Loucy (cell line): ENCODE data around the gene SAMD8.
"Not testable (repeated sequence)": the region's sequence is repeated elsewhere in the genome, so short reads cannot be mapped to it uniquely, and the experiment has no call there.

Experiments used
- H2AFZ ChIP-seq: fragments of 200-600 bp; sonication (generic); 2 replicates; pipeline ENCODE4 v1.6.0; 2016; ENCODE audit warnings: antibody characterized with exemption, mild to moderate bottlenecking, low read length, moderate library complexity
- H3F3A ChIP-seq: fragments of 200-600 bp; 2 replicates; pipeline ENCODE4 v1.6.0; 2016; ENCODE audit warnings: antibody characterized with exemption, low read depth, mild to moderate bottlenecking
- H3K27me3 ChIP-seq: fragments of 200-600 bp; sonication (generic); 2 replicates; pipeline ENCODE4 v1.6.1; 2014; ENCODE audit warnings: low read length, mild to moderate bottlenecking; ENCODE audit not compliant: insufficient read depth, poor library complexity, severe bottlenecking
- H3K36me3 ChIP-seq: fragments of 200-600 bp; sonication (generic); 2 replicates; pipeline ENCODE4 v1.6.1; 2016; ENCODE audit warnings: low read length; ENCODE audit not compliant: insufficient read depth
- H3K4me1 ChIP-seq: fragments of 200-600 bp; sonication (generic); 2 replicates; pipeline ENCODE4 v1.5.1; 2014; ENCODE audit warnings: low read length, mild to moderate bottlenecking; ENCODE audit not compliant: insufficient read depth, poor library complexity, severe bottlenecking
- H3K4me2 ChIP-seq: fragments of 200-600 bp; sonication (generic); 2 replicates; pipeline ENCODE4 v1.6.0; 2014; ENCODE audit warnings: antibody characterized with exemption, low read length, low read depth, mild to moderate bottlenecking; ENCODE audit not compliant: poor library complexity, severe bottlenecking
- H3K4me3 ChIP-seq: fragments of 200-600 bp; sonication (generic); 2 replicates; pipeline ENCODE4 v1.5.1; 2014; ENCODE audit warnings: low read length, mild to moderate bottlenecking, mixed read lengths; ENCODE audit not compliant: poor library complexity, severe bottlenecking
- H3K79me2 ChIP-seq: fragments of 200-600 bp; sonication (generic); 2 replicates; pipeline ENCODE4 v1.6.1; 2014; ENCODE audit warnings: low read length; ENCODE audit not compliant: insufficient read depth
- H3K9ac ChIP-seq: fragments of 200-600 bp; sonication (generic); 2 replicates; pipeline ENCODE4 v1.6.0; 2014; ENCODE audit warnings: mild to moderate bottlenecking, low read depth, low read length, moderate library complexity; ENCODE audit not compliant: poor library complexity, severe bottlenecking
- H3K9me2 ChIP-seq: fragments of 200-600 bp; sonication (generic); replicated peaks from 2 replicates; pipeline ENCODE4 v1.6.1; 2016; ENCODE audit warnings: low read depth, low read length, mixed read lengths
- H3K9me3 ChIP-seq: fragments of 200-600 bp; sonication (generic); 2 replicates; pipeline ENCODE4 v1.6.1; 2014; ENCODE audit warnings: mild to moderate bottlenecking, antibody characterized with exemption, low read length, low read depth; ENCODE audit not compliant: insufficient read depth
- H4K20me1 ChIP-seq: fragments of 200-600 bp; sonication (generic); 2 replicates; pipeline ENCODE4 v1.6.0; 2014; ENCODE audit warnings: antibody characterized with exemption, low read length, mild to moderate bottlenecking; ENCODE audit not compliant: insufficient read depth, poor library complexity, severe bottlenecking
- CTCF ChIP-seq: fragments of 200-600 bp; sonication (generic); conservative IDR thresholded peaks from 2 replicates; pipeline ENCODE4 v1.5.1; 2014; ENCODE audit warnings: mild to moderate bottlenecking, antibody characterized with exemption, low read length
- EZH2phosphoT487 ChIP-seq: fragments of 200-600 bp; IDR thresholded peaks from 2 replicates; pipeline ENCODE4 v1.6.1; 2018; ENCODE audit warnings: antibody characterized with exemption, mild to moderate bottlenecking, moderate library complexity, borderline replicate concordance

The SAMD8 gene

GRCh38 chr10:75117995-75118394 lies 6.5 kb downstream of the SAMD8 start:
- H3K9me3 ChIP-seq = no peaks in the 10 kb centered on the region
- H3K36me3 ChIP-seq = no peaks in the 10 kb centered on the region
- peaks cover 19% of the 10 kb centered on the region for H4K20me1 ChIP-seq
- no peak overlapping the region for H3K4me3 ChIP-seq
- H3K4me2 ChIP-seq = no peak overlapping the region
- H3K27me3 ChIP-seq = no peaks in the 10 kb centered on the region
- peaks cover 24% of the 10 kb centered on the region for H3K4me1 ChIP-seq
- no peak overlapping the region for H3K9ac ChIP-seq
- no peak overlapping the region for H2AFZ ChIP-seq
- peaks cover 70% of the 10 kb centered on the region for H3K79me2 ChIP-seq
- TF ChIP-seq CTCF (no peak), EZH2phosphoT487 (no peak)
- H3K9me2 ChIP-seq = no peaks in the 10 kb centered on the region
- H3F3A ChIP-seq = peaks cover under 1% of the 10 kb centered on the region; the same call in 1 of the 2 replicates

GRCh38 chr10:75119444-75120066 lies 8.1 kb downstream of the SAMD8 start:
- not testable (repeated sequence) for H3K4me3 ChIP-seq, H4K20me1 ChIP-seq, H2AFZ ChIP-seq, H3K27me3 ChIP-seq, H3K9me3 ChIP-seq, H3K9ac ChIP-seq, H3K4me1 ChIP-seq, H3K4me2 ChIP-seq, H3K36me3 ChIP-seq, H3F3A ChIP-seq, H3K9me2 ChIP-seq
- H3K79me2 ChIP-seq = peaks cover 63% of the 10 kb centered on the region

GRCh38 chr10:75121322-75121721 lies 9.9 kb downstream of the SAMD8 start:
- peaks cover 58% of the 10 kb centered on the region for H3K79me2 ChIP-seq
- H2AFZ ChIP-seq = no peak overlapping the region
- H3K9ac ChIP-seq = no peak overlapping the region
- no peaks in the 10 kb centered on the region for H3K9me2 ChIP-seq
- peaks cover 9% of the 10 kb centered on the region; the same call in 1 of the 2 replicates for H3K36me3 ChIP-seq
- H3K27me3 ChIP-seq = no peaks in the 10 kb centered on the region
- peaks cover 4% of the 10 kb centered on the region for H4K20me1 ChIP-seq
- peaks cover 12% of the 10 kb centered on the region for H3K4me1 ChIP-seq
- no peak overlapping the region for H3K4me2 ChIP-seq
- TF ChIP-seq EZH2phosphoT487 (no peak), CTCF (no peak)
- no peaks in the 10 kb centered on the region for H3F3A ChIP-seq
- H3K9me3 ChIP-seq = no peaks in the 10 kb centered on the region
- H3K4me3 ChIP-seq = no peak overlapping the region

- Histone ChIP-seq H3K4me3 (no peak overlapping the region), H3F3A (no peaks in the 10 kb centered on the region), H3K27me3 (no peaks in the 10 kb centered on the region), H3K4me1 (peaks cover 17% of the 10 kb centered on the region), H3K36me3 (peaks cover 9% of the 10 kb centered on the region; the same call in 1 of the 2 replicates), H3K4me2 (no peak overlapping the region), H4K20me1 (peaks cover 6% of the 10 kb centered on the region), H3K9me3 (no peaks in the 10 kb centered on the region), H3K9ac (no peak overlapping the region), H3K79me2 (peaks cover 59% of the 10 kb centered on the region), H3K9me2 (no peaks in the 10 kb centered on the region), H2AFZ (no peak overlapping the region)
- TF ChIP-seq EZH2phosphoT487 (no peak), CTCF (no peak)
Observed at GRCh38 chr10:75122505-75122904, 11.0 kb downstream of the SAMD8 start.
